ENCODE measurements around the gene HEXIM1.

HEXIM1 gene

DNA sequence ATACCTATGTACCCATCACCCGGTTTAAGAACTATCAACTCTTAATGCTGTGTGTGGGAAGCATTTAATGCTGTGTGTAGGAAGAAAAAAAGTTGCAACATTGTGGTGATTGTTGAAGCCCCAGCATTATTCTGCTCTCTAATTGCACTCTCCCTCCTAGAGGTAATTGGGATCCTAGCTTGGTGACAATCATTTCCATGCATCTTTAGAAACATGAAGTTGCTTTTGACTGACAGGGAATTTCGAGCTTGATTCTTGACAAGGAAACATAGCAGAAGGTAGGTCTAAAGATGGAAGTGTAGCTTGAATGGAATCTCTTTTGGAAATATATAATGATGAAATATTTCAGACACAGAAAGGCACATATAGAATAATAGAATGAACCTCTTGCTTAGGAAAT is 40.7 kb downstream of the HEXIM1 start:
- H3K27ac ChIP-seq, result no peak overlapping the region
- no peak for TF ChIP-seq CTCF (conservative IDR thresholded peaks at IDR 0.05)
- TF ChIP-seq ZFX (IDR thresholded peaks at IDR 0.05), result no peak

DNA sequence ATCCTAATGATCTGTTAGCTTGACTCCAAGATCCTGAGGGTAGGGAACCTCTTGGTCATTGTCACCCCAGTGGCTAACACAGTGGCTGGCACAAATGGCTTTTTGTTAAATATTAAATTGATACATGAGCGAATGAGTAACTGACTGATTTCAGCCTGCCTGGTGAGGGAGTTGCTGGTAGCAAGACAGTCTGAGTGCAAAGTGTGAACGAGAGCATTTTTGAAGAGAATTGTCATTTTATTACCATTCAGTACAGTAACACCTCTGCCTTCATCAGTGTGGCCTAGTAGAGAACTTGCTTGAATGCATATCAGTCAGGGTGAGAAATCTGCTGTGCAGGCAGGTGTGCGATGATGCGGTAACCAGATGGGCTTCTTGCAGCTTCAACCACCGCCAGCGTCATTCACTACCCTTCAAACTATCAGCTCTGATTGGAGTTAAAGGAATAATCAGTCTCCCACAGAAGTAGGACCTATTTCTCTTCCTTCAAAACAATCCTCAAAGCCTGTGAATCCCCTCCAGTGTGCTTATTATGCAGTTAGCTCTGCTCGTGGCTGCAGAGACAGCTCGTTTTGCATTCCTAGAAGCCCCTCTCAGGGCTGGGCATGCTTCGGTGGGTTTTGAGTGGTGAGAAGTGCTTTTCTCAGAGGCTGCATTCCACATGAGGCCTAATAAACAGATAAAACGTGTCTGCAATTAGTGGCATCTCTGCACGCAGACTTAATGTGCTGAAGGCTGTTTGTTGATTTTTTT is 42.4 kb downstream of the HEXIM1 start:
- H3K27ac ChIP-seq, result no peak overlapping the region
- TF ChIP-seq CTCF (conservative IDR thresholded peaks at IDR 0.05), result no peak
- 0 out of 2 replicates have a peak, but pooled peaks have one; percentile 17 for TF ChIP-seq ZFX (IDR thresholded peaks at IDR 0.05)

GRCh38 chr17:45195424-45195823 is 47.1 kb downstream of the HEXIM1 start:
- H3K27ac ChIP-seq, result no peak overlapping the region
- no peak for TF ChIP-seq ZFX (IDR thresholded peaks at IDR 0.05)
- no peak for TF ChIP-seq CTCF (conservative IDR thresholded peaks at IDR 0.05)

DNA sequence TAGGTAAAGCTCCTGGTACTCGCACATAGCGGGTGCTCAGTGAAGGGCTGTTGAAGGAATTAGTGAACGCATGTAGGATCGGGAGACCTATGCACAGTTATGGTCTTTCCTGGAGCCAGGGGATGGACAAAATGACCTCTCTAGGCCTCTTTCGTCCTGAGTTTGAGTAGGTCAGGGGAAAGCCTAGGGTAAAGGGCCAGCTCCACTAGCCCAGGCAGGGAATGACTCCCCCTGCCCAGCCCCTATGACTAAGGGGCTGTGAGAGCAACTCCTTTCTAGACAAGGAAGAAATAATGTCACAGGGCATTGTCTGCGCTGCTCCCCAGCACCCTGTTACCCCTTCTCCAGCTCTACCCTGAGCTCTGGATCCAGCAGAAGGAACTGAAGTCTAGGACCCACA is 48.8 kb downstream of the HEXIM1 start:
- TF ChIP-seq CTCF (conservative IDR thresholded peaks at IDR 0.05) (no peak), ZFX (IDR thresholded peaks at IDR 0.05) (no peak)
- peak overlapping the region; percentile 24 for H3K27ac ChIP-seq

GRCh38 chr17:45197555-45198334 is 49.5 kb downstream of the HEXIM1 start:
- TF ChIP-seq ZFX (IDR thresholded peaks at IDR 0.05), result no peak
- peak; percentile 100 for TF ChIP-seq CTCF (conservative IDR thresholded peaks at IDR 0.05)
- H3K27ac ChIP-seq, result peak overlapping the region; percentile 24

- TF ChIP-seq CTCF (conservative IDR thresholded peaks at IDR 0.05), result no peak
- no peak for TF ChIP-seq ZFX (IDR thresholded peaks at IDR 0.05)
- no peak overlapping the region for H3K27ac ChIP-seq
These were observed 52.4 kb downstream of the HEXIM1 start for GRCh38 chr17:45200701-45201100.

DNA sequence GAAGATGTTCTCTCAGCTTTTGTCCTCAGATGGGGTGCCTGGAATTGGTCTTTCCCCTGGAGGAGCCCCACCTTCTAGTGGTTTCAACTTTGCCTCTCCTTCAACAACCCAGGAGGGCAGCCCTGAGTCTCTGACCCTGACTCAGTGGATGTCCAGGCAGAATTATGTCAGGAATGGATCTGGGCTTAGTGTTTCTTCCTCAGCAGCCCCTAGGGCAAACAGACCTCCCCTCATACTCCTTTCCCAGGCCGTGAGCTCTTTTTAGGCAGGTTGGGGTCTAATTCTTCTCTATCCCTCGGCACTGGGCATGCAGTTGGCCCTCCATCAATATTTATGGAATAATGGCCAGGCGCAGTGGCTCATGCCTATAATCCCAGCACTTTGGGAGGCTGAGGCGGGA is 53.2 kb downstream of the HEXIM1 start:
- no peak overlapping the region for H3K27ac ChIP-seq
- TF ChIP-seq ZFX (IDR thresholded peaks at IDR 0.05) (no peak), CTCF (conservative IDR thresholded peaks at IDR 0.05) (no peak)
